Pancreas (tissue), 10 donors: ENCODE results near the gene FNIP1. TPM values are rescaled to one million over a fixed set of nuclear protein-coding genes. Genes with fewer than 3 reads are reported as not detected.
A peak's percentile ranks its signal among the peaks of the same experiment; 100 is the strongest.

Source experiments
- ATAC-seq, 4 donors: fragments of 200-7000 bp; cut with Tn5 transposase; one replicate each; pipeline versions ENCODE4 v1.8.0 to v1.9.1; 2020; ENCODE audit warnings: mild to moderate bottlenecking in 4 of 4, moderate library complexity in 4 of 4
- DNase-seq, 6 donors: peaks; one replicate each; pipeline ENCODE4 v3.0.0-alpha.2; 2020
- FAIRE-seq: peaks from 2 replicates; lab custom pipeline; 2012; peaks lifted over from hg19 to GRCh38; lab: Jason Lieb, UNC
- H3K27ac ChIP-seq, 4 donors: fragments of 200-600 bp; sonication (generic); 1 replicate in 3 of 4; 2 replicates in 1 of 4; pipeline versions ENCODE4 v1.5.0 to v1.8.0; 2020
- H3K27me3 ChIP-seq, 4 donors: fragments of 200-600 bp; one replicate each; pipeline ENCODE4 v1.8.0; 2021
- H3K36me3 ChIP-seq, 3 donors: fragments of 200-600 bp; sonication (generic) in 1 of 3; one replicate each; pipeline versions ENCODE4 v1.5.0 to v1.8.0; 2020 to 2021
- H3K4me1 ChIP-seq, 3 donors: fragments of 200-600 bp; one replicate each; pipeline ENCODE4 v1.8.0; 2021
- H3K4me3 ChIP-seq, 4 donors: fragments of 200-600 bp; sonication (generic) in 2 of 4; one replicate each; pipeline versions ENCODE4 v1.5.0 to v1.8.0; 2020 to 2021
- H3K9me3 ChIP-seq, 4 donors: fragments of 200-600 bp; one replicate each; pipeline ENCODE4 v1.8.0; 2021
- CTCF ChIP-seq, 4 donors: fragments of 200-600 bp; sonication (generic) in 3 of 4; IDR thresholded peaks; one replicate each; pipeline versions ENCODE4 v1.5.0 to v1.8.0; 2021; ENCODE audit warnings: antibody characterized with exemption in 4 of 4
- WGBS, 2 donors: extraction: QIAGEN DNeasy Blood & Tissue Kit; methylation state at CpG; one replicate each; pipeline ENCODE4 v1.1.7; 2013; 5-methylcytosine and 5-hydroxymethylcytosine counted together
- intact Hi-C, 3 donors: fragments of 100-400 bp; cut with DNase I; formaldehyde crosslinking; loops; one replicate each; pipeline versions ENCODE4 v1.11.1 to v1.14.2; 2022
- polyA plus RNA-seq, 2 donors: library from polyadenylated mRNA; stranded (reverse); fragments of 200-250 nt; gene quantifications; one replicate each; pipeline ENCODE4 v1.2.3, GENCODE V29; 2013
- total RNA-seq, 6 donors: library from RNA; stranded (reverse); fragmentation: NEBNext Ultra II Directional in 4 of 6; extraction: Animal tissue kit (Norgen Biotek cat#: 25700) in 4 of 6; gene quantifications; one replicate each; pipeline versions ENCODE4 v1.2.1 to v1.2.4, GENCODE V29; 2021 to 2023
- donor health status: healthy with polysubstance abuse.
- donor health status: DM: no; HTN: no; CAD: no; lungs with moderate emphysema.
- donor health status: DM: no; HTN: no; CAD: no.
- donor health status: control.
- donor health status: control.
- donor health status: Bipolar disorder and iron deficiency.
- donor health status: DM: yes; HTN: yes; CAD: no.
- donor health status: DM: no; HTN: no; CAD: no.
- donor health status: DM: no; HTN: no; CAD: no.
- donor health status: DM: yes; HTN: yes; CAD: no.

Gene FNIP1
- total and polyA plus RNA-seq, 8 donors, result 2.7 to 20.9 (median 12.0) TPM

GRCh38 chr5:131637694-131638093, 159.1 kb downstream of the FNIP1 start:
- WGBS, 2 donors, result 77 to 79% methylated on average over 4 of the region's 4 CpGs
- ATAC-seq, result no peak
- DNase-seq, result no peak
- H3K9me3 ChIP-seq, result no peaks in the 10 kb centered on the region
- no peak for FAIRE-seq
- H3K36me3 ChIP-seq, result no peaks in the 10 kb centered on the region
- no peaks in the 10 kb centered on the region for H3K27me3 ChIP-seq
- no peak for TF ChIP-seq CTCF (IDR thresholded peaks at IDR 0.05)
- intact Hi-C loops, result no loop called here
- H3K27ac ChIP-seq, result no peak overlapping the region
- H3K4me3 ChIP-seq, result no peak overlapping the region
- peaks cover 0 to 18% (median 15%) of the 10 kb centered on the region in 3 donors for H3K4me1 ChIP-seq

DNA sequence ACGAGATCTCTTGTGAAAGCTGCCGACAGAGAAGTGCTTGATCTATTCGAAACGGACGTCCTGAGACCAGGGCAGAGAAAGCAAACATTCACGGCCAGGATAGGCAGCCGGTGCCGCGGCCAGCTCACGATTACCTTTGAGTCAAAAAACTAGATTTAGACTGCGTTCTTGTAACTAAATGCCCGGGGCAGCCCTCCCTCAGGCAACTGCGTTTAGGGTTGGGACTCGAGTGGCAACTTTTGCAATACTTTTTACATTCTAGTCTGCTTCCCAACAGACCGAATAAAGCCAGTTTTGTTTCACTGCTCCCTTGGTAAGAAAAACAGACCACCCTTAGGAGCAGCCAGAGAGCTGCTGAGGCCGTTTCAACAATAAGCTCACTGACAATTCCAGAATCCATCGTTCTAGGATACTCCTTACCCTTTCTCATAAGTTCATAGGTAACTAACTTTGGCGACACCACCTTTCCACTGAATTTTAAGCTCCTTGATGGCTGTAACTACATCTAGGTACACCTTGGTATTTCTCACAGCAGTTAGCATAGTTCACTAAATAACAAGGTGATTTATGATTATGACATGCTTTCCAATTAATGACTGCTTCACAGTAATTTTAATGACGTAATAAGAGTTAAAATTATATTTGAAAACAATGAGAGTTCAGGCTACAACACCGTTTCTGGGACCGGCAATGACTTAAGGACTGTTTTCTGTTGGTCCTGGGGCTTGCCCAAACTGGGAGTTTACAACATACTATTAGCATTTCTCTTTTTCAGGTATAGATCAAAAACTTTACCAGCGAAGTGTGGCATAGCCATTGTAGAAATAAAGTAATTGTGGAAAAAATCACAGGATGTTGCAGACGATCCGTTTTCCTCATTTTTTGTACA, 160.9 kb downstream of the FNIP1 start:
- 1 to 2% methylated on average over 24 of the region's 24 CpGs for WGBS, 2 donors
- no peaks in the 10 kb centered on the region for H3K36me3 ChIP-seq
- peak overlapping the region; percentile 89 to 98 (median 97) for H3K27ac ChIP-seq
- H3K27me3 ChIP-seq, result no peaks in the 10 kb centered on the region
- DNase-seq (peak in 2 of 6 donors; percentile 26 to 61), FAIRE-seq (no peak), ATAC-seq (peak; percentile 0 to 8 (median 4))
- H3K9me3 ChIP-seq, result no peaks in the 10 kb centered on the region
- intact Hi-C loops, result no loop called here
- TF ChIP-seq CTCF (IDR thresholded peaks at IDR 0.05), result no peak
- peaks cover 0 to 21% (median 19%) of the 10 kb centered on the region in 3 donors for H3K4me1 ChIP-seq
- peak overlapping the region; percentile 37 to 67 (median 53) for H3K4me3 ChIP-seq

GRCh38 chr5:131634996-131635683, 161.7 kb downstream of the FNIP1 start, which contains the start of gene RAPGEF6:
RAPGEF6 (minus strand) TSS chr5:131635229; CDS start chr5:131635030, 199 bp downstream.
- Histone ChIP-seq H3K4me1 (peaks cover 0 to 21% (median 19%) of the 10 kb centered on the region in 3 donors), H3K4me3 (peak within 1 kb of the TSS; percentile 49 to 67 (median 64)), H3K27me3 (no peaks in the 10 kb centered on the region), H3K36me3 (no peaks in the 10 kb centered on the region), H3K9me3 (no peaks in the 10 kb centered on the region), H3K27ac (peak within 1 kb of the TSS; percentile 89 to 98 (median 97))
- intact Hi-C loops, result no loop called here
- ATAC-seq (peak; percentile 92 to 98 (median 94)), DNase-seq (peak; percentile 95 to 98 (median 98)), FAIRE-seq (peak; percentile 97)
- no peak for TF ChIP-seq CTCF (IDR thresholded peaks at IDR 0.05)
- 0 to 1% methylated on average over 51 to 55 of the region's 55 CpGs for WGBS, 2 donors

GRCh38 chr5:131634666-131634995, 162.2 kb downstream of the FNIP1 start:
- Histone ChIP-seq H3K27ac (peak overlapping the region; percentile 89 to 98 (median 97)), H3K4me1 (peaks cover 0 to 21% (median 19%) of the 10 kb centered on the region in 3 donors), H3K27me3 (no peaks in the 10 kb centered on the region), H3K9me3 (no peaks in the 10 kb centered on the region), H3K4me3 (peak overlapping the region; percentile 49 to 67 (median 64)), H3K36me3 (no peaks in the 10 kb centered on the region)
- intact Hi-C loops, result no loop called here
- ATAC-seq (peak; percentile 31 to 61 (median 58)), FAIRE-seq (no peak), DNase-seq (peak in 3 of 6 donors; percentile 51 to 87 (median 73))
- 0% methylated on average over 21 of the region's 21 CpGs for WGBS, 2 donors
- no peak for TF ChIP-seq CTCF (IDR thresholded peaks at IDR 0.05)
